HFFc6 (cell line): ENCODE measurements around the gene CHN1. TPM values are rescaled to one million over a fixed set of nuclear protein-coding genes. Genes with fewer than 3 reads are reported as not detected.

Experiments
- DNase-seq: peaks from one replicate; pipeline ENCODE4 v3.0.0-alpha.2; 2018
- H3K27ac Mint-ChIP-seq: 2 replicates; pipeline ENCODE4 v1.8.0; 2020; ENCODE audit warnings: mild to moderate bottlenecking, mixed read lengths
- H3K27me3 Mint-ChIP-seq: 2 replicates; pipeline ENCODE4 v1.8.0; 2021; ENCODE audit warnings: mild to moderate bottlenecking, moderate library complexity, mixed read lengths; ENCODE audit not compliant: insufficient read depth
- H3K36me3 Mint-ChIP-seq: 2 replicates; pipeline ENCODE4 v1.8.0; 2021; ENCODE audit warnings: low read depth, mixed read lengths
- H3K4me1 Mint-ChIP-seq: 2 replicates; pipeline ENCODE4 v1.8.0; 2020; ENCODE audit warnings: low read depth, mixed read lengths
- H3K4me3 Mint-ChIP-seq: 2 replicates; pipeline ENCODE4 v1.8.0; 2020; ENCODE audit warnings: mild to moderate bottlenecking, moderate library complexity, mixed read lengths
- H3K9me3 Mint-ChIP-seq: 2 replicates; pipeline ENCODE4 v1.8.0; 2020; ENCODE audit warnings: mild to moderate bottlenecking, mixed read lengths
- CTCF ChIP-seq: fragments of 200-600 bp; sonication (generic); IDR thresholded peaks from 2 replicates; pipeline ENCODE4 v1.5.0; 2021; ENCODE audit warnings: antibody characterized with exemption, mild to moderate bottlenecking
- total RNA-seq, 6 experiments: library from RNA; stranded (reverse); fragmentation: NEBNext Ultra II Directional; extraction: Animal tissue kit (Norgen Biotek cat#: 25700); gene quantifications; 2 replicates in 1 of 6; 3 replicates in 5 of 6; pipeline ENCODE4 v1.2.3, GENCODE V29; 2021

Gene CHN1
- total RNA-seq, 6 experiments from 2014 or later: 85.5 to 104 (median 97.2) TPM

DNA sequence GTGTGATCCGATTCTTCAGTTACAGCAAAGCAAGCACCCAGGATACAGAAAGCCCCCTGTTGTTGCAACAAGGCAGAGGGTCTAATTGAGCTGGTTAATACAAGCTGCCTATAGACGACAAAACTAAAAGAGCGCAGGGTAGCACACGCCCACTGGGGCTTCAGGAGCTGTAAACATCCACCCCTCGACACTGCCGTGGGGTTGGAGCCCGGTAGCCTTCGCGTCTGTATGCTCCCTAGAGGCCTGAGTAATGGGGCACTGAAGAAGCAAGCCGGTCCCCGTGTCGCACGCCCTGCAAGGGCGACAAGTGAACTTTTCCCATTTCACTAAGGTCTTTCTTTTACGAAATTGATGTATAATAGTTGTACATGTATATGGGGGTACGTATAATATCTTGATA lies 216.2 kb downstream of the CHN1 start:
- peaks cover 76% of the 10 kb centered on the region for H3K4me1 Mint-ChIP-seq

GRCh38 chr2:174788291-174788929 lies 216.8 kb downstream of the CHN1 start:
- H3K36me3 Mint-ChIP-seq: peaks cover 14% of the 10 kb centered on the region; the same call in 1 of the 2 replicates
- no peak for TF ChIP-seq CTCF
- peaks cover 70% of the 10 kb centered on the region for H3K4me1 Mint-ChIP-seq
- peak overlapping the region; percentile 65 for H3K4me3 Mint-ChIP-seq
- H3K9me3 Mint-ChIP-seq: peaks cover 11% of the 10 kb centered on the region; the same call in 1 of the 2 replicates
- no peaks in the 10 kb centered on the region; the same call in none of the 2 replicates for H3K27me3 Mint-ChIP-seq
- H3K27ac Mint-ChIP-seq: peak overlapping the region; percentile 97
- peak; percentile 70 for DNase-seq

More for the DNA sequence above, 216.2 kb downstream of the CHN1 start:
- H3K27ac Mint-ChIP-seq: peak overlapping the region; percentile 97
- peak overlapping the region; percentile 22; the same call in 1 of the 2 replicates for H3K4me3 Mint-ChIP-seq
- H3K9me3 Mint-ChIP-seq: peaks cover 11% of the 10 kb centered on the region; the same call in 1 of the 2 replicates
- no peak for DNase-seq
- no peak for TF ChIP-seq CTCF
- H3K27me3 Mint-ChIP-seq: no peaks in the 10 kb centered on the region; the same call in none of the 2 replicates
- peaks cover 14% of the 10 kb centered on the region; the same call in 1 of the 2 replicates for H3K36me3 Mint-ChIP-seq

DNA sequence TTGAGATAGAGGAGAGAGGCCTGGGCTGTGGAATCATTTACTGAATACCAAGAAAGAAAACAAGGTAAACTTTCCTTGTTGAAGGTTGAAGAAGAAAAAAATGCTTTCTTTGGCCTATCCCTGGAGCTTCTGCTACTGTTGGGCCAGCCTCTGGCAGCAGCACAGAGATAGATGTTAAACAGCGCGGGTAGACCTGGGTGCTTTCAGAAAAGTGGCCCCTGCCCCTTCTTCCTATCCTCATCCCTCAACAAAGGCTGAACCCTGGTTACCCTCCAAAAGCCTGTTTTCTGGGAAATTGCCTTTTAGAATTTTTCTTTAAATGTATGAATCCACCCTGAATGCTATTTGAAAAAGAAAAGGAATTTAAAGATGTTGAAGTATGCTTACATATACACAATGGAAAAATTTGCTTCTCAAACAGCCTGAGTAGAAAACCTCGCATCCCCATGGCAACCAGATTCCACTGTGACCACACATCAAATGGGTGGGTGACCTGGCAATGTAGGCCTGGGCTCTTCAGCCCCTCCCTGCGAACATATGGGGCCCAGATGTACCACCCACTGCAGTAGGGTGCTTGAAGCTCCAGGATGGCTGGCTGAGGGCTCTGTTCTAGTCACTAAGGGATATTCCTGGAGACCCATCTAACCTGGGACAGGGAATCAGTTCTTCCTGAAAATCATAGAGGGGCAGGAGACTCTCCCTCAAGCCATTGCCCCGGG lies 217.5 kb downstream of the CHN1 start:
- Mint-ChIP-seq H3K36me3 (peaks cover 14% of the 10 kb centered on the region; the same call in 1 of the 2 replicates), H3K4me3 (peak overlapping the region; percentile 65), H3K4me1 (peaks cover 63% of the 10 kb centered on the region), H3K9me3 (peaks cover 11% of the 10 kb centered on the region; the same call in 1 of the 2 replicates), H3K27ac (peak overlapping the region; percentile 97), H3K27me3 (no peaks in the 10 kb centered on the region; the same call in none of the 2 replicates)
- TF ChIP-seq CTCF: no peak
- DNase-seq: peak; percentile 99

DNA sequence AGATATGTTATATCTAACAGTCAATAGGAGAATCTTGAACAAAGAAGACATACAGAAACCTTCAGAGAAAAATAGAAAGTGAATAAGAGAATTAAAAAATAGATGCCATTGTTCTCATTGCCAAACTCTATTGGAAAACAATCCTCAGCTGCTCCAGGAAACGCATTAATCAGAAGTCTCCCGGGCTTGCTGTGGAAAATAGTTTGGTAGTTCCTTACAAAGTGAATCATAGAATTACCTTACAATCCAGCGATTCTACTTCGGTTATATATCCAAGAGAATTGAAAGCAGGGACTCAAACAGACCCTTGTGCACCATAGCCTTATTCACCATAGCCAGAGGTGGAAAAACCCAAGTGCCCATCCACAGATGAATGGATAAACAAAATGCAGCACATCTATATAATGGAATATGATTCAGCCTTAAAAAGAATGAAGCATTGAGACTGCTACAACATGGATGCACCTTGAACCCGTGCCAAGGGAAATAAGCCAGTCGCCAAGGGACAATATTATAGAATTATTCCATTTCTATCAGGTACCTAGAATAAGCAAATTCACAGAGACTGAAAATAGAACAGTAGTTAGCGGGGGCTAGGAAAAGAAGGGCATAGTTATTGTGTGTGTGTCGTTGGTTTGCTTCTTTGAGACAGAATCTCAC lies 219.0 kb downstream of the CHN1 start:
- peaks cover 14% of the 10 kb centered on the region; the same call in 1 of the 2 replicates for H3K36me3 Mint-ChIP-seq
- DNase-seq: no peak
- peaks cover 11% of the 10 kb centered on the region; the same call in 1 of the 2 replicates for H3K9me3 Mint-ChIP-seq
- H3K27me3 Mint-ChIP-seq: peaks cover 3% of the 10 kb centered on the region
- peaks cover 56% of the 10 kb centered on the region for H3K4me1 Mint-ChIP-seq
- peak overlapping the region; percentile 97 for H3K27ac Mint-ChIP-seq
- peak overlapping the region; percentile 45; the same call in 1 of the 2 replicates for H3K4me3 Mint-ChIP-seq
- TF ChIP-seq CTCF: no peak

DNA sequence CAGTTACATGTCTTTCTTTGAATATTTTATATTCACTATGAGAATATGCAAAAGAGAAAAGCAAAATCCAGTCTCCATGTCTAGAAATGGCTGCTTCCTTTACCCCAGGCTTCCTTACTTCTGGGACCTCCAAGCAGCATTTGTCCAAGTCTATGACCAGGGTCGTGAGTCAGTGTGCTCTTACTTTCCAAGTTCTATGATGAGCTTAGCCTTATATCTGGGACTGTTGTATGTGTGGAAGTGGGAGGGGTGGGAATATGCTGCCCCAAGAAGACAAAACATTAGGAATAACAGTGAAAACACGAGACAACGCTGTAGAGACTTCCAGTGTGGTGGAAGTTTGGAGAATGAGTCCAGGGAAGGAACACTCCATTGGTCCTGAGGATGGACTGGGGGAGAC lies 219.7 kb downstream of the CHN1 start:
- Mint-ChIP-seq H3K4me3 (no peak overlapping the region; the same call in 1 of the 2 replicates), H3K4me1 (peaks cover 61% of the 10 kb centered on the region), H3K27ac (peak overlapping the region; percentile 97)

More for the DNA sequence above, 219.7 kb downstream of the CHN1 start:
- Mint-ChIP-seq H3K27me3 (peaks cover 3% of the 10 kb centered on the region; the same call in 1 of the 2 replicates), H3K36me3 (peaks cover 14% of the 10 kb centered on the region; the same call in 1 of the 2 replicates), H3K9me3 (peaks cover 11% of the 10 kb centered on the region; the same call in 1 of the 2 replicates)
- no peak for TF ChIP-seq CTCF
- no peak for DNase-seq
